MM.1S (cell line): Measurements from ENCODE around the gene PER1.

ENCODE experiments used
- EZH2 ChIP-seq: fragments of 300-600 bp; sonication (generic); optimal IDR thresholded peaks from 2 replicates; pipeline ENCODE3; 2017; ENCODE audit warnings: low read depth, mild to moderate bottlenecking, antibody characterized with exemption, low read length, mixed read lengths
- EZH2phosphoT487 ChIP-seq: fragments of 300-600 bp; sonication (generic); IDR thresholded peaks from 2 replicates; pipeline ENCODE4 v1.6.1; 2018; ENCODE audit warnings: antibody characterized with exemption, low read length
- TF ChIP-seq, protein P1 (sequence below): fragments of 300-600 bp; sonication (generic); IDR thresholded peaks from 2 replicates; pipeline ENCODE4 v1.5.1; 2016; ENCODE audit warnings: antibody characterized with exemption, low read length, mixed read lengths

DNA sequence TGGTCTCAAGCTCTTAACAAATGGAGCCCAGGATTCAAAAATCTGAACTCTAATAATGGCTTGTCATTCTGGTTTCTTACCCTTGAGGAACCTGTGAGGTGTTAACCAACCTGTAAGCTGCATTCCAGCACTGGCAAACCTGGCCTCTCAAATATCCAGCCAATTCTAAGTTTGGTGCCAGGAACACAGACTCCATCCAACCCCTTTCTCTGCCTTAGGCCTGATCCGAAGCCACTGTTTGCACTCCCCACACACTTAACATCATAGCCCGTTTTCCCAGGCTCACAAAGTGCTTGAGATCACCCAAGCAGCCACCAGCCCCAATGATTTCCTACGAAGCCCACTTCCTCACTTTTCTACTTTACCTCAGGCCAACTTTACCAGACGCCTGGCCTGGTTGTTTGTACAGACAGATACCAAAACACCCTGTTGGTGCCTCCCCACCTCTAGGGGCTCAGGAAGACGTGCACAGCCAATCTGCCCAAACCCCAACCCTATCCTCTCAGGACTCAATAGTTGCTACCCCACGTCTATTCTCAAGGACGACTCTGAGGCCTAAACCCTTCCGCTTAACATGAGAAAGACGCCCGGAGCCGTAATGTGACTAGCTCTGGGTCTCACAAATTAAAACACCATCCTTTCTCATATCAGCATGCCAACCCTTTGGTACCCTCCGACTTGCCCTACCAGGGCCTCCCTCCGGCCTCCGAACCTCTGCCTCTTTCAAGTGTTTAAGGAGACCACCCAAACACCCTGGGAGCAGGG is 3.2 kb upstream of the PER1 start:
- TF ChIP-seq, protein P1, sequence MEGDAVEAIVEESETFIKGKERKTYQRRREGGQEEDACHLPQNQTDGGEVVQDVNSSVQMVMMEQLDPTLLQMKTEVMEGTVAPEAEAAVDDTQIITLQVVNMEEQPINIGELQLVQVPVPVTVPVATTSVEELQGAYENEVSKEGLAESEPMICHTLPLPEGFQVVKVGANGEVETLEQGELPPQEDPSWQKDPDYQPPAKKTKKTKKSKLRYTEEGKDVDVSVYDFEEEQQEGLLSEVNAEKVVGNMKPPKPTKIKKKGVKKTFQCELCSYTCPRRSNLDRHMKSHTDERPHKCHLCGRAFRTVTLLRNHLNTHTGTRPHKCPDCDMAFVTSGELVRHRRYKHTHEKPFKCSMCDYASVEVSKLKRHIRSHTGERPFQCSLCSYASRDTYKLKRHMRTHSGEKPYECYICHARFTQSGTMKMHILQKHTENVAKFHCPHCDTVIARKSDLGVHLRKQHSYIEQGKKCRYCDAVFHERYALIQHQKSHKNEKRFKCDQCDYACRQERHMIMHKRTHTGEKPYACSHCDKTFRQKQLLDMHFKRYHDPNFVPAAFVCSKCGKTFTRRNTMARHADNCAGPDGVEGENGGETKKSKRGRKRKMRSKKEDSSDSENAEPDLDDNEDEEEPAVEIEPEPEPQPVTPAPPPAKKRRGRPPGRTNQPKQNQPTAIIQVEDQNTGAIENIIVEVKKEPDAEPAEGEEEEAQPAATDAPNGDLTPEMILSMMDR = no peak
- TF ChIP-seq EZH2 (no peak), EZH2phosphoT487 (no peak)
